ENCODE data around the gene DPP8.

GRCh38 chr15:65400760-65401610, 116.5 kb downstream of the DPP8 start:
- peak; percentile 72 to 87 for TF ChIP-seq CTCF (conservative IDR thresholded peaks at IDR 0.05 in 1 of 2, IDR thresholded peaks at IDR 0.05 in 1 of 2; ENCODE audit: low read depth in 1 of 2, low read length in 2 of 2)
- TF ChIP-seq EZH2 (IDR thresholded peaks at IDR 0.05; ENCODE audit: low read length, missing control alignments): no peak
